ENCODE data around the gene N4BP3. TPM values are rescaled to one million over a fixed set of nuclear protein-coding genes. Genes with fewer than 3 reads are reported as not detected.

Gene N4BP3
- total RNA-seq, 2 experiments from 2014 or later, result 6.9 to 7.0 TPM

GRCh38 chr5:178160176-178160575 is 46.8 kb downstream of the N4BP3 start:
- ChIA-PET POLR2A (no interaction called here), CTCF (no interaction called here)

GRCh38 chr5:178162481-178162880 is 49.1 kb downstream of the N4BP3 start:
- ChIA-PET POLR2A (no interaction called here), CTCF (interaction anchor here (0.6 to 3.0 kb wide), 5 partner anchors 13 to 86 kb away, joined by 3 to 33 read pairs (median 3); no protein-coding TSS in a partner anchor)

- ChIA-PET CTCF (interaction anchor here (0.7 to 3.0 kb wide), 6 partner anchors 11 to 1669 kb away, joined by 3 to 33 read pairs (median 4); partner anchors contain the start of gene NHP2), POLR2A (no interaction called here)
Observed at GRCh38 chr5:178163772-178164735, 50.7 kb downstream of the N4BP3 start.

GRCh38 chr5:178165581-178165980 is 52.2 kb downstream of the N4BP3 start:
- ChIA-PET POLR2A (no interaction called here), CTCF (no interaction called here)

- ChIA-PET CTCF (no interaction called here), POLR2A (no interaction called here)
Observed at GRCh38 chr5:178170455-178170854, 57.1 kb downstream of the N4BP3 start.

- CTCF ChIA-PET, result interaction anchor here (1.1 kb wide), 1 partner anchor 97 kb away, joined by 4 read pairs; no protein-coding TSS in a partner anchor
- POLR2A ChIA-PET, result no interaction called here
Observed at GRCh38 chr5:178174456-178174855, 61.1 kb downstream of the N4BP3 start.

Other genes starting within 250 kb of the N4BP3 start
- gene PROP1, start 117.3 kb upstream of the N4BP3 start, total RNA-seq, result not detected
- 10 to 100 TPM; 28.0 to 28.8 TPM for gene RMND5B, start 17.5 kb downstream of the N4BP3 start, total RNA-seq
- 100 to 1,000 TPM; 317 to 326 TPM for gene NHP2, start 40.4 kb downstream of the N4BP3 start, total RNA-seq
- not detected for gene GMCL2, start 73.8 kb downstream of the N4BP3 start, total RNA-seq
- 100 to 1,000 TPM; 651 to 672 TPM for gene HNRNPAB, start 91.0 kb downstream of the N4BP3 start, total RNA-seq
- gene PHYKPL, start 119.3 kb downstream of the N4BP3 start, total RNA-seq, result 10 to 100 TPM; 65.5 to 68.2 TPM

Measured in activated CD8-positive, alpha-beta memory T cell treated with anti-CD3 and anti-CD28 coated beads for 36 hours (primary cell).